GM18526 (cell line): ENCODE measurements around the gene DBF4B.

Experiments
- POLR2A ChIP-seq: IDR thresholded peaks from 3 replicates; pipeline ENCODE4 v1.6.1; 2011; ENCODE audit not compliant: insufficient read length; ENCODE audit errors: extremely low read depth

DBF4B gene

GRCh38 chr17:44752953-44753861 is 44.7 kb downstream of the DBF4B start:
- no peak for TF ChIP-seq POLR2A

DNA sequence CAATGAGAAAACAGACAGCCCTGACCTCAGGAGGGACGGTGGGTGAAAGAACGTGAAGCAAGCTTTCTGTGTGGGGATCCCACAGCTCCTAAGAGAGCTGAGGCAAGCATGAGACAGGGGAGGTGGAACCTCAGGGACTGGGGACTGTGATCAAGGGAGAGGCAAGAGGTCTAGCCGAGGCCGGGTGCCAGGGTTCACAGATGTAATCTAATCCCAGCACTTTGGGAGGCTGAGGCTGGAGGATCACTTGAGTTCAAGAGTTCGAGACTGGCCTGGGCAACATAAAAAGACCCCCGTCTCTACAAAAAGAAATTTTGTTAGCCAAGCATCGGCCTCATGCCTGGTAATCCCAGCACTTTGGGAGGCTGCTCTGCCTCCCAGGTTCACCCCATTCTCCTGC is 45.8 kb downstream of the DBF4B start:
- TF ChIP-seq POLR2A, result no peak

- TF ChIP-seq POLR2A, result no peak
Observed at GRCh38 chr17:44757045-44757917, 48.8 kb downstream of the DBF4B start.

GRCh38 chr17:44757918-44758413 is 49.5 kb downstream of the DBF4B start:
- TF ChIP-seq POLR2A, result no peak

- no peak for TF ChIP-seq POLR2A
Observed at GRCh38 chr17:44758414-44759085, 50.1 kb downstream of the DBF4B start, which contains the start of gene ADAM11. Gene ADAM11, plus strand, starts transcription at chr17:44758988. Its CDS starts 212 bp downstream, at chr17:44759200.

DNA sequence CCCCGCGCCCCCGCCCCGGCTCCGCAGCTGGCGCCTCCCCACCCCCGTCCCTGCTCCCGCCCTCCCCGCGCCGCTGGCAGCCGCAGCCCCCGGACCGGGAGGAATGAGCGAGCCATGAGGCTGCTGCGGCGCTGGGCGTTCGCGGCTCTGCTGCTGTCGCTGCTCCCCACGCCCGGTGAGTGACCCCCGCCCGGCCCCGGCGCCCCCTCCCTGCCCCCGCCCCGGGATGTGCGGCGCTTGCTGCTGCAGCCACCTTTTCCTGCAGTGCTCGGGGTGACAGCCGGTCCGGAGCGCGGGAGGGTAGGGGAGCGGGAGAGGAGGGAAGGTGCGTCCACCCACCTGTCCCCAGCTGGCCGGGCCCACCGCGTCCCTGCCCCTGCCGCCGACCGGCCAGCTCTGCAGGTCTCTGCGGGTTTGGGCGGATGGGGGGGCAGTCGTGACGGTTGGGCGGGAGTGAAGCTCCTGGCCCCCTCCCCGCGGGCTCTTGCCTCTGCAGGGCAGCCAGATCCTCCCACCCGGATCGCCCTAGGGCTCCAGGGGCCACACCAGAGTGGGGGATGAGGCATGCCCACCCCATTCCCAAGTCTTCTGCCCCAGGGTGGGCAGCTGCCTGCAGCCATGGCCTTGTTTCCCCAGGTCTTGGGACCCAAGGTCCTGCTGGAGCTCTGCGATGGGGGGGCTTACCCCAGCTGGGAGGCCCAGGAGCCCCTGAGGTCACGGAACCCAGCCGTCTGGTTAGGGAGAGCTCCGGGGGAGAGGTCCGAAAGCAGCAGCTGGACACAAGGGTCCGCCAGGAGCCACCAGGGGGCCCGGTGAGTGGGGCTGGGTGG is 50.8 kb downstream of the DBF4B start:
- no peak for TF ChIP-seq POLR2A

GRCh38 chr17:44759916-44760243 is 51.4 kb downstream of the DBF4B start:
- TF ChIP-seq POLR2A, result no peak

DNA sequence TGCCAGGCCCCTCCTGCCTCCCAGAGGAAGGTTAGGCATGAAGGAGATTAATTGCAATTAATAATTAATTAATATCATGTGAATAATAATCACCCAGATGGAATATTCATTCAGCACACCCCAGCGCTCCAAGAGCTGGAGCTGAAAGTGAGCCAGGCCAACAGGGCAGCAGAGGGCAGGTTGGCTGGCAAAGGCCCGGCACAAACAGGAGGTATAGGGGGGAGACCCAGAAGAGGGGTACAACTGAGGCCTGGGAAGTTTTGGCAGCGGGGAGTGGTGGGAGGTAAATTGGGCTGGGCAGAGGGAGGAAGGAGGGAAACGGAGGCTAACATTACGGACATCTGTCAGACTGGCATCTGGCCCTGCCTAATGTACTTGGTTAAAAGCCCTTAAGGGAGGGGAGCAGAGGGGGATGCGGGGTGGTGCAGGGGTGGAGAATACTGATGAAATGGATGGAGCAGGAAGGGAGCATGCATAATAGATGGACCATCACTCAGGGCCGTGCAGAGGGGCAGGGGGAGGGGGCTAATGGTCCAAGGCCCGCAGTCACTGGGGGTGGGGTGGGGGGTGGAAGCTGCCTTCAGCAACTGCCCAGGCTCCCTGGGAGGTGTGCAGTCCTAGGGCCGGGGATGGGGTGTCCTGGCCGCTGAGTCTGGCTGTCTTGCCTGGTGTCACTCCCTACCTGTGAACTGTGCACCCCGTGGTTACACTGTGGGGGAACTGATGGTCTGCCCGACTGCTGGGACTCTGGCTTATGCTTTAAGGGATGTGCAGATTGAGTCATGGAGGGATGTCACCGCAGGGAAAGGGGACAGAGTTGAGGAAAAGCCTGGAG is 52.2 kb downstream of the DBF4B start:
- TF ChIP-seq POLR2A, result no peak

GRCh38 chr17:44761932-44762810 is 53.7 kb downstream of the DBF4B start:
- no peak for TF ChIP-seq POLR2A

GRCh38 chr17:44763170-44763569 is 54.7 kb downstream of the DBF4B start:
- no peak for TF ChIP-seq POLR2A

DNA sequence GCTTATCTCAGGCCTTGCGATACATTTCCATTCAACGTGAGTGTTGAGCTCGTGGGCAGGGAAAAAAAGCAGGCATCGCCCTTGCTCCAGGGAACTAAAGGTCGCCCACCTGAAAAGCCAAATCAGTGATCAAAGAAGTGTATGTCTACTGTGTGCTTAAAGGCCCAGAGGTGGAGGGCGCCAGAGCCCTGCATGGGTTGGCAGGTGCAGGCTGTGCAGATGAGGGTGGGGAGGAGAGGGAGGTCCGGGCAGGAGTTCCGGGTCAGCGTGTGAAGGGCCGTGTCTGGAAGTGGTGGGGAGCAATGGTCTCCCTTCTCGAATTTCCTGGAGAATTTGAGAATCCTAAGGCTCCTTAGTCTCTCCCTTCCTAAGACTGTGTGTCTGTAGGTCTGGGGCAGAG is 57.5 kb downstream of the DBF4B start:
- TF ChIP-seq POLR2A, result no peak

DNA sequence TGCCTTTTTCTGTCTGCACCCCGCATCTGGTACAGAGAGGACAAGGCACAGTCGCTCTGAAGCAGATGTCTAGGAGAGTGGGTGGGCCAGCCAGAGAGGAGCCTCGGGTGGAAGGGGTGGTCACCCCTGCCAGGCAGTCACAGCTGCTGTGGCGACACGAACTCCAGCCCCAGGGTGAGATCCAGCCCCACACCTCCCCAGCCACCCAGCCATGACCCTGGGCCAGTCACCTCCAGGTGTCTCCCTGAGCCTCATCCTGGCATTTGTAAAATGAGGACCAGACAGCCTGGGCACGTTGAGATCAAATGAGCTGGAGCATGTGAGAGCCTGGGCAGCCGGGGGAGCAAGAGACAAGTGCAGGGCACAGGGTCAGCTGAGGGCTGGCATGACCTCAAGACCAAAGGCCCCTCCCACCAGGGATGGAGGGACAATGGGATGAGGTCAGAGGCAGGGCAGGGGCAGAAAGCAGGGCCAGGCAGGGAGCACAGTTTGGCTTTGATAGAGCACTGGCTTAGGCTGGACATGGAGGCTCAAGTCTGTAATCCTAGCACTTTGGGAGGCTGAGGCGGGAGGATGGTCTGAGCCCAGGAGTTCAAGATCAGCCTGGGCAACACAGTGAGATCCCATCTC is 58.1 kb downstream of the DBF4B start:
- TF ChIP-seq POLR2A, result no peak
